ENCODE results near the gene VPS26A. TPM values are rescaled to one million over a fixed set of nuclear protein-coding genes. Genes with fewer than 3 reads are reported as not detected.

VPS26A gene
- polyA plus RNA-seq, 3 donors = 10.1 to 58.3 (median 42.1) TPM

DNA sequence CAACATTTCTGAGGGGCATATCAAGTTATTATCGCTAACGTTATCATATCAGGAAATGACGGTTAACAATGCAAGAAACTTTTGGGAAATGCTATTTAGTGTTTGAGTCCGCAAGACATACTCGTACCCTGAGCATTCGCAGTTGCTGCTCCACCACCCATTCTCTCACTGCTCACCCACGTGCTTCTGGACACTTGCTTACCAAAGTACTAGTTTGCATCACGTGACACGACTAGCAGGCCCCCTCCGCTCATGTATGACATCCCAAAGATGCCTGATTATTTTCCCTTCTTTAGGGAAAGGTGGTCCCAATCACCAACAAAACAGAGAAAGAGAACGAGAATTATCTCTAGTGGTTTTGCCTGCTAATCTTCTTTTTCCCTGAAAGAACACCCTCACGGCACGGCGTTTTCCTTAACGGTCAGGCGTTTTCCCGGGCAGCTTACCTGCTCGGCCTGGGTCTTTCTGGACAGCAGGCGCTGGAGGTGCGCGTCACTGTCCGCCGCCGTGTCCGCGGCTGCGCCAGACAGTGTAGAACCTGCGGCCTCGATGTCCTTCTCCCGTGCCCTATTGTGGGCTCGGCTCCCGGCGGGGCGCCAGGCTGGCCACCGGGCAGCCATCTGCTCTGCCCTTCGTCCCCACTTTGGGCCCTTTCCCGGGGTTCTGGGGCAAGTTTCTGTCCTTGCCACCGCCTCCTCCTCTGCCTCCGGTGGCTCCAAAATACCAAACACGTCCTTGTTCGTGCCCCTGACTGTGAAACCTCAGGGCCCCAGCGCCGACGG is 56.0 kb downstream of the VPS26A start, which contains the start of gene SUPV3L1:
Gene SUPV3L1, plus strand, starts transcription at position 492 of the 782 bp plus-strand sequence. Its CDS starts 58 bp downstream, at position 550.
- H3K4me3 ChIP-seq (replicated peaks in 1 of 3; ENCODE audit: low read depth in 2 of 3, low read length in 3 of 3) = peak within 1 kb of the TSS; percentile 92
- peaks cover 8 to 11% of the 10 kb centered on the region in 2 donors for H3K36me3 Mint-ChIP-seq
- H3K9me3 Mint-ChIP-seq = peaks cover 0 to 6% (median 4%) of the 10 kb centered on the region in 7 donors
- no peaks in the 10 kb centered on the region for H3K9me3 ChIP-seq (replicated peaks in 1 of 2; ENCODE audit: control insufficient read depth in 1 of 2, insufficient read depth in 1 of 2, low read length in 2 of 2)
- peaks cover 44% of the 10 kb centered on the region for H3K79me2 ChIP-seq (ENCODE audit: insufficient read depth, low read length)
- intact Hi-C loops (cut with micrococcal nuclease) = loop anchor here in 1 of 2 donors (10.0 kb wide), 1 partner anchor 55 kb away; the partner anchor contains the start of gene VPS26A
- H3K9ac ChIP-seq (ENCODE audit: insufficient read depth, low read length, poor library complexity, severe bottlenecking) = peak within 1 kb of the TSS; percentile 96
- H3K4me1 Mint-ChIP-seq = peaks cover 18% of the 10 kb centered on the region
- peak within 1 kb of the TSS; percentile 93 for H2AFZ ChIP-seq (ENCODE audit: insufficient read depth, low read depth, low read length, poor library complexity, severe bottlenecking)
- no peaks in the 10 kb centered on the region for H3K27me3 ChIP-seq (ENCODE audit: control insufficient read depth in 2 of 2, insufficient read depth in 2 of 2, low read length in 2 of 2)
- peak within 1 kb of the TSS; percentile 90 to 92 for H3K4me3 Mint-ChIP-seq
- H3K27ac ChIP-seq (ENCODE audit: low read depth in 1 of 2, low read length in 2 of 2) = peak within 1 kb of the TSS; percentile 82 to 96
- under 1% methylated on average over 39 of the region's 44 CpGs for WGBS (ENCODE audit: insufficient coverage)
- TF ChIP-seq, protein P1, sequence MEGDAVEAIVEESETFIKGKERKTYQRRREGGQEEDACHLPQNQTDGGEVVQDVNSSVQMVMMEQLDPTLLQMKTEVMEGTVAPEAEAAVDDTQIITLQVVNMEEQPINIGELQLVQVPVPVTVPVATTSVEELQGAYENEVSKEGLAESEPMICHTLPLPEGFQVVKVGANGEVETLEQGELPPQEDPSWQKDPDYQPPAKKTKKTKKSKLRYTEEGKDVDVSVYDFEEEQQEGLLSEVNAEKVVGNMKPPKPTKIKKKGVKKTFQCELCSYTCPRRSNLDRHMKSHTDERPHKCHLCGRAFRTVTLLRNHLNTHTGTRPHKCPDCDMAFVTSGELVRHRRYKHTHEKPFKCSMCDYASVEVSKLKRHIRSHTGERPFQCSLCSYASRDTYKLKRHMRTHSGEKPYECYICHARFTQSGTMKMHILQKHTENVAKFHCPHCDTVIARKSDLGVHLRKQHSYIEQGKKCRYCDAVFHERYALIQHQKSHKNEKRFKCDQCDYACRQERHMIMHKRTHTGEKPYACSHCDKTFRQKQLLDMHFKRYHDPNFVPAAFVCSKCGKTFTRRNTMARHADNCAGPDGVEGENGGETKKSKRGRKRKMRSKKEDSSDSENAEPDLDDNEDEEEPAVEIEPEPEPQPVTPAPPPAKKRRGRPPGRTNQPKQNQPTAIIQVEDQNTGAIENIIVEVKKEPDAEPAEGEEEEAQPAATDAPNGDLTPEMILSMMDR (IDR thresholded peaks at IDR 0.05) = no peak
- peak within 1 kb of the TSS; percentile 99 to 100 (median 99) for H3K27ac Mint-ChIP-seq
- H3K4me1 ChIP-seq (ENCODE audit: control insufficient read depth in 1 of 2, insufficient read depth in 2 of 2, low read length in 2 of 2) = peaks cover 18 to 22% of the 10 kb centered on the region in 2 donors
- H4K20me1 ChIP-seq (ENCODE audit: insufficient read depth, low read length) = no peaks in the 10 kb centered on the region
- H3K36me3 ChIP-seq (replicated peaks in 1 of 2; ENCODE audit: control insufficient read depth in 1 of 2, insufficient read depth in 2 of 2, low read length in 2 of 2) = peaks cover 0 to 23% of the 10 kb centered on the region in 2 donors
- H3K4me2 ChIP-seq (replicated peaks; ENCODE audit: extremely low read depth, low read length, poor library complexity, severe bottlenecking) = peak within 1 kb of the TSS; percentile 95
- H3K27me3 Mint-ChIP-seq (ENCODE audit: low read depth in 3 of 3) = peaks cover 0 to 2% (median 0%) of the 10 kb centered on the region in 3 donors
- peak; percentile 93 to 96 (median 95) for DNase-seq

DNA sequence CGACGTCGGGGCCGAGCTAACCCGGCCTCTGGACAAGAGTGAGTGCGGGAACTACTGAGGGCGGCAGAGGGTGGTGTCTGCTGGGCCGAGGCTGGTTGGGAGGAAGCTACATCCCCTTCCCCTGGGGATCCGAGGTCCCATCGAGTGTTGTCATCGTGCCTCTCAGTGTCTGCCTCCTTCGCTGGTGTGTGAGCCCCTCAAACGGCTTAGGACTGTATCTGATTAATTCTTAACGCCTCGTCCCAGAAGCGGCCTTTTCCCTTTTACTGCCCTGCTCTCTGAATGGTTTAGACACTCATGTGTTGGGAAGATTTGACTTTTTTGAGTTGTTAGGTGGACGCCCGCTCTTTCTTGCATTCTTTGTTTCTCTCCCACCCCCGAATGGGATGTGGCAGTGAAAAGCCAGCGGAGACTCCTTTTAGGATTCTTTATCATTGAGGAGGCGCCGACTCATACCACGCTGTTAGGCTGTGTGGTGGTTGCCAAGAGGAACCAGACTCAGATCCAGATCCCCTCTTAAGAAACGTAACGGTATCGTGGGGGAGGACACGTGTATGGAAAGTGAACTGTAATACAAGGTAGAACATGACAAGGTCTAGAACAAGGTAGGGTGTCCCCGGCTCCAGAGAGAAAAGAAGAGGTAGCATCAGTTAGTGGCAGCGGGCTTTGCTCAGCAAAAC is 56.7 kb downstream of the VPS26A start:
- peak overlapping the region; percentile 93 for H2AFZ ChIP-seq (ENCODE audit: insufficient read depth, low read depth, low read length, poor library complexity, severe bottlenecking)
- intact Hi-C loops (cut with micrococcal nuclease) = no loop called here
- peaks cover 0 to 2% (median 0%) of the 10 kb centered on the region in 3 donors for H3K27me3 Mint-ChIP-seq (ENCODE audit: low read depth in 3 of 3)

More for the DNA sequence above, 56.7 kb downstream of the VPS26A start:
- Histone ChIP-seq H3K27ac (ENCODE audit: low read depth in 1 of 2, low read length in 2 of 2) (peak overlapping the region; percentile 82 to 96), H3K4me3 (replicated peaks in 1 of 3; ENCODE audit: low read depth in 2 of 3, low read length in 3 of 3) (peak overlapping the region; percentile 92), H3K4me2 (replicated peaks; ENCODE audit: extremely low read depth, low read length, poor library complexity, severe bottlenecking) (peak overlapping the region; percentile 95), H4K20me1 (ENCODE audit: insufficient read depth, low read length) (no peaks in the 10 kb centered on the region), H3K9me3 (replicated peaks in 1 of 2; ENCODE audit: control insufficient read depth in 1 of 2, insufficient read depth in 1 of 2, low read length in 2 of 2) (no peaks in the 10 kb centered on the region), H3K27me3 (ENCODE audit: control insufficient read depth in 2 of 2, insufficient read depth in 2 of 2, low read length in 2 of 2) (no peaks in the 10 kb centered on the region), H3K36me3 (replicated peaks in 1 of 2; ENCODE audit: control insufficient read depth in 1 of 2, insufficient read depth in 2 of 2, low read length in 2 of 2) (peaks cover 0 to 23% of the 10 kb centered on the region in 2 donors), H3K9ac (ENCODE audit: insufficient read depth, low read length, poor library complexity, severe bottlenecking) (peak overlapping the region; percentile 96), H3K79me2 (ENCODE audit: insufficient read depth, low read length) (peaks cover 48% of the 10 kb centered on the region), H3K4me1 (ENCODE audit: control insufficient read depth in 1 of 2, insufficient read depth in 2 of 2, low read length in 2 of 2) (peaks cover 18 to 22% of the 10 kb centered on the region in 2 donors)
- peak in 2 of 3 donors; percentile 10 to 21 for DNase-seq
- TF ChIP-seq, protein P1 (IDR thresholded peaks at IDR 0.05) = no peak
- Mint-ChIP-seq H3K4me1 (peaks cover 18% of the 10 kb centered on the region), H3K4me3 (peak overlapping the region; percentile 90 to 92), H3K27ac (peak overlapping the region; percentile 99 to 100 (median 99)), H3K9me3 (no peaks in the 10 kb centered on the region), H3K36me3 (peaks cover 9 to 15% of the 10 kb centered on the region in 2 donors)
- 4% methylated on average over 21 of the region's 29 CpGs for WGBS (ENCODE audit: insufficient coverage)
